ENCODE results near the gene PRKCQ.

GRCh38 chr10:6385665-6386064, 194.4 kb downstream of the PRKCQ start:
- TF ChIP-seq POLR2A (IDR thresholded peaks at IDR 0.05), result no peak
- no peak for TF ChIP-seq CTCF (IDR thresholded peaks at IDR 0.05)

Measured in testis (tissue), 2 donors.